AG09309 (cell line): ENCODE measurements around the gene GPR132.

Experiments
- DNase-seq: peaks from one replicate; pipeline ENCODE4 v3.0.0-alpha.2; 2010; ENCODE audit warnings: low read depth
- H3K4me3 ChIP-seq: 2 replicates; pipeline ENCODE4 v1.5.1; 2011; ENCODE audit warnings: mild to moderate bottlenecking, low read depth, low read length, moderate library complexity; ENCODE audit not compliant: control insufficient read depth
- CTCF ChIP-seq: IDR thresholded peaks from 2 replicates; pipeline ENCODE4 v1.5.1; 2011; ENCODE audit warnings: mild to moderate bottlenecking, low read depth, low read length, inconsistent platforms; ENCODE audit not compliant: insufficient read depth, control insufficient read depth; ENCODE audit errors: missing control alignments

The GPR132 gene

DNA sequence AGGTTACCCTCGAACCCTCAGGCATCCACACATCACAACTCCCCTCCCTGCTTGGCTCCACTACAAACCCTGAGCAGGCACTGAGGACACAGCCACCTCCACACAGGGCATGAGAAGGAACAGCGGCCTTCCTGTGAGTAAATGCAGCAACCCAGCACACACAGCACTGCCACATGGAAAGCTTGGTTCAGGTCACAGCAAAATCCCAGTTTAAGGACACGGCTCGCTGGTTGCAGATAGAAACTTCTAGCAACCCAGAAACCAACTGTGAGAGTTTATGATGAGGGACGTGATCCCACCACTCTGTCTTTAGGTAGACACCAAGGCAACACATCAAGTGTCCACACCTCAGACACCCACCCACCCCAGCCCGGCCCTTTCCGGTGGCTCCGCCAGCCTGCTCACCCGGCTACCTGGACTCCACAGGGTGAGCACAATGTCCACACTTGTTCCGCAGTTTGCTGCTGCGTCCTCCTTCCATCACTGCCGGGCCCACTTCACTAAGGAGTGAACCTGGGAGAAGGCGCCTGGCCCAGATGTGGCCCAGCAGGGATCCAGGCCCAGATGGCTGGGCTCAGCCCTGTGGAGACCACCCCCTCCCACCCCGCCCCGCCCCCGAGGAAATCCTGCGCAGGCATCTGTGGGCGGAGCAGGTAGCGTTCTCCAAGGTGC, 57.5 kb downstream of the GPR132 start:
- DNase-seq = no peak
- TF ChIP-seq CTCF = no peak

GRCh38 chr14:105006831-105007592, 58.2 kb downstream of the GPR132 start:
- no peak overlapping the region for H3K4me3 ChIP-seq
- DNase-seq = no peak
- TF ChIP-seq CTCF = no peak

More for the DNA sequence above, 57.5 kb downstream of the GPR132 start:
- H3K4me3 ChIP-seq = no peak overlapping the region

DNA sequence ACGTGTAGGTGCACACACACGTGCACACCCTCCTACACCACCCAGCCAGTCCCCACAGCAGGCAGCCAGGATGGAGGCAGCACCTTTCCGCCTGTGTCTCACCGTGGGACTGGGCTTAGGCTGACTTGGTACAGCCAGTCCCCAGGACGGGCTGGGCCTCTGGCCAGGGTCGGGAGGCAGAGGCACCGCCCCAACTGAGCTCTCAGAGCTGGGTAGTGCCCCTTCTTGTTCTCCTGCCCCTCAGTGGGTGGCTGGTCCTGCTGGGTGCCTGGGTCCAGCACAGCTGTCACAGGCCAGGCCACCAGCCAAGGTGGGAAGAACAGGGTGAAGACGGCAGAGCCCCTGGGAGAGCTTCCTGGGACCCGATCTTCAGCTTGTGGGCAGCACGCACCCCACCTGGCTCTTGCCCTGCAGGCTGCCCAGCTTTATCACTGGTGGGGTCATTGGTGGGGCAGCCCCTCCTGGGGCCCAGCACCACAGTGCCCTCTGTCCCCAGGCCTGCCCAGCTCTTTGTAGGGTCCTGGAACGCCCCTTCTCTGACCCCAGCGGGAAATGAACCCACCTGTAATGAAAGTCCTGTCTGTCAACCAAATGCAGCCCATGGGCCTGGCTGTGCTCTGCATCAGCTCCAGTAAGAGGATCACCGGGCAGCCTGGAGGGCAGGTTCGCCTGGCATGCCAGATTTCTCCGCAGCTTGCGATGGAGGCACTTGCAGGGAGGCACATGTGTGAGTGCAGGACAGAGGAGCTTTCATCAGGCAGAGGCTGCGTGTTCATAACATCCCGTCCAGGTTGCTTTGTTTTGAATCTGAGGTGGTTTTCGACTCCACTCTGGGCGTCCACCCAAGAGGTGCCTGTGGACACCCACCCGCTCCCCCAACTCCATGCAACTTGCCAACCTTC, 59.0 kb downstream of the GPR132 start:
- DNase-seq = no peak
- no peak for TF ChIP-seq CTCF
- no peak overlapping the region for H3K4me3 ChIP-seq

- DNase-seq = no peak
- no peak overlapping the region for H3K4me3 ChIP-seq
- no peak for TF ChIP-seq CTCF
These were observed 59.8 kb downstream of the GPR132 start for GRCh38 chr14:105005329-105005928.
